Testis (tissue), 3 donors: ENCODE measurements around the gene CALM3. TPM values are rescaled to one million over a fixed set of nuclear protein-coding genes. Genes with fewer than 3 reads are reported as not detected.
A peak's percentile ranks its signal among the peaks of the same experiment; 100 is the strongest.

Source experiments
- DNase-seq: peaks from one replicate; pipeline ENCODE4 v3.0.0-alpha.2; 2019
- H3K27ac ChIP-seq, 2 donors: fragments of 200-600 bp; sonication (generic); one replicate each; pipeline ENCODE4 v1.5.1; 2019
- H3K27me3 ChIP-seq: fragments of 200-600 bp; sonication (generic); one replicate; pipeline ENCODE4 v1.5.1; 2019
- H3K36me3 ChIP-seq: fragments of 200-600 bp; sonication (generic); one replicate; pipeline ENCODE4 v1.5.1; 2017; ENCODE audit warnings: low read depth; ENCODE audit errors: missing control alignments
- H3K4me1 ChIP-seq: fragments of 200-600 bp; sonication (generic); one replicate; pipeline ENCODE4 v1.5.1; 2019
- H3K4me3 ChIP-seq, 2 donors: fragments of 200-600 bp; sonication (generic); one replicate each; pipeline ENCODE4 v1.5.1; 2017 to 2019
- H3K9me3 ChIP-seq: fragments of 200-600 bp; sonication (generic); one replicate; pipeline ENCODE4 v1.5.1; 2017
- CTCF ChIP-seq, 3 experiments: fragments of 450-650 bp in 2 of 3; fragments of 200-600 bp in 1 of 3; sonication (generic) in 1 of 3; IDR thresholded peaks; one replicate each; pipeline ENCODE4 v1.5.1; 2016 to 2019; ENCODE audit warnings: antibody characterized with exemption in 3 of 3, mild to moderate bottlenecking in 2 of 3, moderate library complexity in 1 of 3
- POLR2A ChIP-seq: fragments of 450-650 bp; IDR thresholded peaks from one replicate; pipeline ENCODE4 v1.6.1; 2017; ENCODE audit warnings: antibody characterized with exemption, mild to moderate bottlenecking, moderate library complexity
- WGBS, 2 donors: methylation state at CpG; one replicate each; pipeline ENCODE4 v1.1.5; 2018; 5-methylcytosine and 5-hydroxymethylcytosine counted together
- intact Hi-C: fragments of 100-400 bp; cut with DNase I; formaldehyde crosslinking; loops from one replicate; pipeline ENCODE4 v1.15.1; 2023; ENCODE audit warnings: low total_unique reads
- polyA plus RNA-seq: library from polyadenylated mRNA; stranded (reverse); fragments of 350-450 nt; fragmentation: Illumina TruSeq; extraction: RNeasy Lipid Tissue Mini Kit (QIAGEN cat#74804); gene quantifications from one replicate; pipeline ENCODE4 v1.2.3, GENCODE V29; 2014; ENCODE audit warnings: low read depth, low replicate concordance; ENCODE audit not compliant: insufficient read depth
- total RNA-seq, 2 donors: library from RNA; depleted of rRNA; stranded (reverse); fragments of >200 nt; gene quantifications; one replicate each; pipeline ENCODE4 v1.2.3, GENCODE V29; 2016

Gene CALM3
- total and polyA plus RNA-seq, 3 donors from 2014 or later = 357 to 889 (median 380) TPM

GRCh38 chr19:46656541-46656940 lies 55.4 kb downstream of the CALM3 start:
- no peaks in the 10 kb centered on the region for H3K27me3 ChIP-seq
- no peaks in the 10 kb centered on the region for H3K36me3 ChIP-seq
- no peak overlapping the region for H3K4me3 ChIP-seq
- WGBS, 2 donors = 92 to 97% methylated on average over 5 of the region's 5 CpGs
- H3K27ac ChIP-seq = no peak overlapping the region
- peaks cover 22% of the 10 kb centered on the region for H3K4me1 ChIP-seq
- H3K9me3 ChIP-seq = no peaks in the 10 kb centered on the region
- DNase-seq = no peak
- no peak for TF ChIP-seq POLR2A
- TF ChIP-seq CTCF (IDR thresholded peaks at IDR 0.05) = no peak
- intact Hi-C loops = no loop called here

GRCh38 chr19:46659151-46660007 lies 58.2 kb downstream of the CALM3 start:
- intact Hi-C loops = no loop called here
- Histone ChIP-seq H3K27me3 (no peaks in the 10 kb centered on the region), H3K27ac (peak overlapping the region; percentile 59 to 63), H3K4me1 (peaks cover 22% of the 10 kb centered on the region), H3K36me3 (no peaks in the 10 kb centered on the region), H3K4me3 (peak overlapping the region; percentile 62 to 78), H3K9me3 (no peaks in the 10 kb centered on the region)
- TF ChIP-seq CTCF (IDR thresholded peaks at IDR 0.05) (no peak), POLR2A (no peak)
- peak; percentile 46 for DNase-seq
- 2% methylated on average over 16 to 28 of the region's 28 CpGs for WGBS, 2 donors

- intact Hi-C loops = no loop called here
Measured at GRCh38 chr19:46660008-46660517, 58.9 kb downstream of the CALM3 start.

More at GRCh38 chr19:46660008-46660517, 58.9 kb downstream of the CALM3 start:
- WGBS, 2 donors = 0 to 5% methylated on average over 9 to 14 of the region's 14 CpGs
- H3K36me3 ChIP-seq = no peaks in the 10 kb centered on the region
- peak overlapping the region; percentile 62 to 78 for H3K4me3 ChIP-seq
- H3K27me3 ChIP-seq = no peaks in the 10 kb centered on the region
- TF ChIP-seq POLR2A = no peak
- no peak for TF ChIP-seq CTCF (IDR thresholded peaks at IDR 0.05)
- peak overlapping the region; percentile 59 to 63 for H3K27ac ChIP-seq
- no peaks in the 10 kb centered on the region for H3K9me3 ChIP-seq
- H3K4me1 ChIP-seq = peaks cover 22% of the 10 kb centered on the region
- no peak for DNase-seq

Other genes starting within 250 kb of the CALM3 start
- gene CCDC8, start 187.8 kb upstream of the CALM3 start, total RNA-seq = 10 to 100 TPM; 23.3 to 33.8 TPM
- gene CCDC8, start 187.8 kb upstream of the CALM3 start, polyA plus RNA-seq = 20.1 TPM
- gene PNMA8C, start 172.4 kb upstream of the CALM3 start, total RNA-seq = 1 to 10 TPM; 1.4 to 1.9 TPM
- gene PNMA8C, start 172.4 kb upstream of the CALM3 start, polyA plus RNA-seq = 1.2 TPM
- gene PNMA8A, start 129.8 kb upstream of the CALM3 start, total RNA-seq = 10 to 100 TPM; 34.9 to 44.3 TPM
- gene PNMA8A, start 129.8 kb upstream of the CALM3 start, polyA plus RNA-seq = 48.1 TPM
- gene PNMA8B, start 105.5 kb upstream of the CALM3 start, total RNA-seq = 1 to 10 TPM; 3.1 TPM
- 1.6 TPM for gene PNMA8B, start 105.5 kb upstream of the CALM3 start, polyA plus RNA-seq
- under 1 TPM; 0.63 to 0.87 TPM for gene PTGIR, start 23.8 kb downstream of the CALM3 start, total RNA-seq
- gene PTGIR, start 23.8 kb downstream of the CALM3 start, polyA plus RNA-seq = 1.0 TPM
- not detected for gene GNG8, start 34.9 kb downstream of the CALM3 start, total RNA-seq
- not detected for gene GNG8, start 34.9 kb downstream of the CALM3 start, polyA plus RNA-seq
- gene DACT3, start 59.9 kb downstream of the CALM3 start, total RNA-seq = 10 to 100 TPM; 17.2 to 30.6 TPM
- 19.8 TPM for gene DACT3, start 59.9 kb downstream of the CALM3 start, polyA plus RNA-seq
- 10 to 100 TPM; 25.6 to 35.4 TPM for gene PRKD2, start 115.8 kb downstream of the CALM3 start, total RNA-seq
- gene PRKD2, start 115.8 kb downstream of the CALM3 start, polyA plus RNA-seq = 22.6 TPM
- gene FKRP, start 144.7 kb downstream of the CALM3 start, total RNA-seq = 10 to 100 TPM; 33.0 to 37.2 TPM
- gene FKRP, start 144.7 kb downstream of the CALM3 start, polyA plus RNA-seq = 22.9 TPM
- gene STRN4, start 145.1 kb downstream of the CALM3 start, total RNA-seq = 100 to 1,000 TPM; 229 to 308 TPM
- gene STRN4, start 145.1 kb downstream of the CALM3 start, polyA plus RNA-seq = 213 TPM
- 10 to 100 TPM; 58.1 to 69.9 TPM for gene SLC1A5, start 187.3 kb downstream of the CALM3 start, total RNA-seq
- 91.0 TPM for gene SLC1A5, start 187.3 kb downstream of the CALM3 start, polyA plus RNA-seq
- 100 to 1,000 TPM; 121 to 140 TPM for gene AP2S1, start 249.5 kb downstream of the CALM3 start, total RNA-seq
- gene AP2S1, start 249.5 kb downstream of the CALM3 start, polyA plus RNA-seq = 127 TPM